ENCODE data around the gene NFATC2IP. TPM values are rescaled to one million over a fixed set of nuclear protein-coding genes. Genes with fewer than 3 reads are reported as not detected.
"Not testable (repeated sequence)": the region's sequence is repeated elsewhere in the genome, so short reads cannot be mapped to it uniquely, and the experiment has no call there.

NFATC2IP gene
- total RNA-seq, 1 donor from 2014 or later, result 110 TPM

GRCh38 chr16:28932339-28933141 lies 18.2 kb upstream of the NFATC2IP start:
- Mint-ChIP-seq H3K4me3 (no peak overlapping the region), H3K9me3 (no peaks in the 10 kb centered on the region), H3K27ac (no peak overlapping the region), H3K4me1 (ENCODE audit: low read depth) (peaks cover 20% of the 10 kb centered on the region), H3K27me3 (ENCODE audit: insufficient read depth) (peaks cover 2% of the 10 kb centered on the region), H3K36me3 (ENCODE audit: low read depth) (peaks cover 2% of the 10 kb centered on the region)
- DNase-seq (ENCODE audit: low spot score), result no peak
- intact Hi-C loops (cut with micrococcal nuclease), result no loop called here

GRCh38 chr16:28933171-28933570 lies 17.6 kb upstream of the NFATC2IP start:
- Mint-ChIP-seq H3K36me3 (ENCODE audit: low read depth) (peaks cover 2% of the 10 kb centered on the region), H3K4me3 (no peak overlapping the region), H3K27me3 (ENCODE audit: insufficient read depth) (peaks cover 2% of the 10 kb centered on the region), H3K9me3 (no peaks in the 10 kb centered on the region), H3K4me1 (ENCODE audit: low read depth) (peaks cover 20% of the 10 kb centered on the region), H3K27ac (no peak overlapping the region)
- DNase-seq (ENCODE audit: low spot score), result no peak
- intact Hi-C loops (cut with micrococcal nuclease), result no loop called here

- H3K27ac Mint-ChIP-seq, result no peak overlapping the region
- peak overlapping the region; percentile 23 for H3K4me3 Mint-ChIP-seq
- H3K9me3 Mint-ChIP-seq, result no peaks in the 10 kb centered on the region
- peaks cover 2% of the 10 kb centered on the region for H3K36me3 Mint-ChIP-seq (ENCODE audit: low read depth)
- DNase-seq (ENCODE audit: low spot score), result no peak
- peaks cover 2% of the 10 kb centered on the region for H3K27me3 Mint-ChIP-seq (ENCODE audit: insufficient read depth)
- peaks cover 19% of the 10 kb centered on the region for H3K4me1 Mint-ChIP-seq (ENCODE audit: low read depth)
- intact Hi-C loops (cut with micrococcal nuclease), result no loop called here
These were observed 15.4 kb upstream of the NFATC2IP start for GRCh38 chr16:28935346-28935745.

GRCh38 chr16:28935924-28936783 lies 14.6 kb upstream of the NFATC2IP start:
- Mint-ChIP-seq H3K36me3 (ENCODE audit: low read depth) (peaks cover 2% of the 10 kb centered on the region), H3K4me3 (peak overlapping the region; percentile 62), H3K9me3 (no peaks in the 10 kb centered on the region), H3K27me3 (ENCODE audit: insufficient read depth) (peaks cover 2% of the 10 kb centered on the region), H3K4me1 (ENCODE audit: low read depth) (peaks cover 11% of the 10 kb centered on the region), H3K27ac (peak overlapping the region; percentile 27)
- peak; percentile 85 for DNase-seq (ENCODE audit: low spot score)
- intact Hi-C loops (cut with micrococcal nuclease), result loop anchor here (1.0 kb wide), 3 partner anchors 9 to 57 kb away; partner anchors contain the start of gene RABEP2

GRCh38 chr16:28936784-28937155 lies 14.0 kb upstream of the NFATC2IP start:
- Mint-ChIP-seq H3K36me3 (ENCODE audit: low read depth) (peaks cover 2% of the 10 kb centered on the region), H3K27ac (peak overlapping the region; percentile 27), H3K27me3 (ENCODE audit: insufficient read depth) (peaks cover 2% of the 10 kb centered on the region), H3K9me3 (no peaks in the 10 kb centered on the region), H3K4me1 (ENCODE audit: low read depth) (peaks cover 11% of the 10 kb centered on the region), H3K4me3 (peak overlapping the region; percentile 62)
- DNase-seq (ENCODE audit: low spot score), result no peak
- intact Hi-C loops (cut with micrococcal nuclease), result loop anchor here (1.0 kb wide), 3 partner anchors 9 to 57 kb away; partner anchors contain the start of gene RABEP2

DNA sequence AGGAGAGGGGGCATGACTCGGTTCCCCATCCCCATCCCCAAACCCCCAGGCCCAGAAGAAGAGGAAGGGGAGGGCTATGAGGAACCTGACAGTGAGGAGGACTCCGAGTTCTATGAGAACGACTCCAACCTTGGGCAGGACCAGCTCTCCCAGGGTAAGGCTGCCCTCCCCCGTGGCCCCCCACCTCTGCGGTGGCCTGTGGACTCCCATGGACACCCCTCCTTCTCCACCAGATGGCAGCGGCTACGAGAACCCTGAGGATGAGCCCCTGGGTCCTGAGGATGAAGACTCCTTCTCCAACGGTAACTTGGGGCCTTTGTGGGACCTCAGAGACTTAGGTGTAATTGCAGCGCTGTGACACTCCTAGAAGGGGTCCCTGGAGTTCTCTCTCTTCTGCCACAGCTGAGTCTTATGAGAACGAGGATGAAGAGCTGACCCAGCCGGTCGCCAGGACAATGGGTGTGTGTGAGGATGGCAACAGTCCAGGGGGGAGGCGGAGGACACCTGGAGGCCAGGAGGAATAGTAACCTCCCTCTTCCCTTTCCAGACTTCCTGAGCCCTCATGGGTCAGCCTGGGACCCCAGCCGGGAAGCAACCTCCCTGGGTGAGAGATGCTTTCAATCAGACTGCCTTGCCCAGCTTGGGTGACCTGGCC lies 13.4 kb upstream of the NFATC2IP start:
- no peaks in the 10 kb centered on the region for H3K9me3 Mint-ChIP-seq
- intact Hi-C loops (cut with micrococcal nuclease), result no loop called here
- H3K27ac Mint-ChIP-seq, result no peak overlapping the region
- peaks cover 2% of the 10 kb centered on the region for H3K27me3 Mint-ChIP-seq (ENCODE audit: insufficient read depth)
- DNase-seq (ENCODE audit: low spot score), result no peak
- H3K4me1 Mint-ChIP-seq (ENCODE audit: low read depth), result peaks cover 11% of the 10 kb centered on the region
- H3K4me3 Mint-ChIP-seq, result no peak overlapping the region
- H3K36me3 Mint-ChIP-seq (ENCODE audit: low read depth), result peaks cover 2% of the 10 kb centered on the region

GRCh38 chr16:28938721-28939120 lies 12.0 kb upstream of the NFATC2IP start:
- H3K36me3 Mint-ChIP-seq (ENCODE audit: low read depth), result peaks cover 2% of the 10 kb centered on the region
- no peak for DNase-seq (ENCODE audit: low spot score)
- intact Hi-C loops (cut with micrococcal nuclease), result no loop called here
- H3K27ac Mint-ChIP-seq, result no peak overlapping the region
- H3K4me3 Mint-ChIP-seq, result no peak overlapping the region
- peaks cover 2% of the 10 kb centered on the region for H3K27me3 Mint-ChIP-seq (ENCODE audit: insufficient read depth)
- H3K9me3 Mint-ChIP-seq, result no peaks in the 10 kb centered on the region
- peaks cover 13% of the 10 kb centered on the region for H3K4me1 Mint-ChIP-seq (ENCODE audit: low read depth)

GRCh38 chr16:28939825-28940224 lies 10.9 kb upstream of the NFATC2IP start:
- H3K27me3 Mint-ChIP-seq (ENCODE audit: insufficient read depth); intact Hi-C loops (cut with micrococcal nuclease): not testable (repeated sequence)
- peaks cover 20% of the 10 kb centered on the region for H3K4me1 Mint-ChIP-seq (ENCODE audit: low read depth)

DNA sequence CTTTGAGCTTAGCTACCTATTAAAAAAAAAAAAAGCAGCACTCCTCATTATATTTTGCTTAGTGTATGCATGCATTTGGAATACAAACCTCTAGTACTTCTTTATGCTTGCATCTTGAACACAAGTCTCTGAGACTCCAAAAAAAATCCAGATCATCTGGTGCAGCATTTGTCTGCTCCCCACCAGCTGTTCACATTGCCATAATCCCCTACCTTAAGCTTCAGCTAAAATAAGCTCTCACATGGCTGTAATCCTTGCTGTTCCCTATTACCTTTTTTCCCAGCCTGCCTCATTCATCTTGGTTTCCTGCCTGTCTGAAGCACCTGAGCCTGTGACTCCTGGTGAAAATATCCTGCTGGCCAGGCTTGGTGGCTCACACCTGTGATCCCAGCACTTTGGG lies 7.5 kb upstream of the NFATC2IP start:
- H3K9me3 Mint-ChIP-seq, result no peaks in the 10 kb centered on the region
- H3K27me3 Mint-ChIP-seq (ENCODE audit: insufficient read depth), result no peaks in the 10 kb centered on the region
- intact Hi-C loops (cut with micrococcal nuclease), result no loop called here
- no peak overlapping the region for H3K4me3 Mint-ChIP-seq
- H3K36me3 Mint-ChIP-seq (ENCODE audit: low read depth), result no peaks in the 10 kb centered on the region
- no peak overlapping the region for H3K27ac Mint-ChIP-seq
- no peak for DNase-seq (ENCODE audit: low spot score)
- H3K4me1 Mint-ChIP-seq (ENCODE audit: low read depth), result peaks cover 18% of the 10 kb centered on the region

More at GRCh38 chr16:28939825-28940224, 10.9 kb upstream of the NFATC2IP start:
- H3K27ac Mint-ChIP-seq; H3K36me3 Mint-ChIP-seq (ENCODE audit: low read depth); DNase-seq (ENCODE audit: low spot score); H3K4me3 Mint-ChIP-seq; H3K9me3 Mint-ChIP-seq: not testable (repeated sequence)

DNA sequence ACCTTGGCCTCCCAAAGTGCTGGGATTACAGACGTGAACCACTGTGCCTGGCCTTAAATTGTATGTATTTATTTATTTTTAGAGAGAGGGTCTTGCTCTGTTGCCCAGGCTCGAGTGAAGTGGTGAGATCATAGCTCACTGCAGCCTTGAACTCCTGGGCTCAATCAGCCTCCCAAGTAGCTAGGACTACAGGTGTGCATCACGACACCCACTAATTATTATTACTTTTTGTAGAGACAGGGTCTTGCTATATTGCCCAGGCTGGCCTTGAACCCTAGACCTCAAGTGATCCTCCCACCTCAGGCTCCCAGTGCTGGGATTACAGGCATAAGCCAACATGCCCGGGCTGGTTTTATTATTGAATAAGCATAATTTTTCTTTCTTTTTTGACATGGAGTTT lies 4.1 kb upstream of the NFATC2IP start:
- no peaks in the 10 kb centered on the region for H3K27me3 Mint-ChIP-seq (ENCODE audit: insufficient read depth)
- H3K36me3 Mint-ChIP-seq (ENCODE audit: low read depth), result peaks cover 2% of the 10 kb centered on the region
- no peak overlapping the region for H3K27ac Mint-ChIP-seq
- intact Hi-C loops (cut with micrococcal nuclease), result no loop called here
- peaks cover 22% of the 10 kb centered on the region for H3K4me1 Mint-ChIP-seq (ENCODE audit: low read depth)
- H3K4me3 Mint-ChIP-seq, result no peak overlapping the region
- H3K9me3 Mint-ChIP-seq, result no peaks in the 10 kb centered on the region
- no peak for DNase-seq (ENCODE audit: low spot score)

DNA sequence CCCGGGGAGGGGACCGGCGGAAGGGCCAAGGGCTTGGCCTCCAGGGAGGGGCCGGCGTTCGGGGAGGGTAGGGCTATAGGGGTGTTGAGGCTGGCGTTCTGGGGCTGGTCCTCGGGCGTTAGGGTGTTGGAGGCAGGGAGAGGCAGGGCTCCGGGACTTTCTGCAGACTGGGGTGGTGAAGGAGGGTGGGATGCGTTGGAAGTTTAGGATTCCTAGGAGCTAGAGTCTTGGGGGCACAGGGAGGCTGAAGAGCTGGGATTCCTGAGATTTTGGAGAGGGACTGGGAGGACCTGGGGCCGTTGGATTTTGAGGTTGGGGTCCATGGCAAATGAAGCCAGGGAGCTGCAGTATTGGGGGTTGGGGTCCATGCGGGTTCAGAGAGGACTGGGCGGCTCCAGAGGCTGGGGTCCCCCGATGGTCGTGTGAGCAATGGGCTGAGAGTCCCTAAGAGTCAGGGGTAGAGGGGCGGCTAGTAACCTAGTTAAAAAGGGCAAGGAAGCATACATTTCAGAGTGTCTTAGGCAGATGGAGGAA lies 740 bp downstream of the NFATC2IP start:
- no peak for DNase-seq (ENCODE audit: low spot score)
- H3K36me3 Mint-ChIP-seq (ENCODE audit: low read depth), result peaks cover 22% of the 10 kb centered on the region

DNA sequence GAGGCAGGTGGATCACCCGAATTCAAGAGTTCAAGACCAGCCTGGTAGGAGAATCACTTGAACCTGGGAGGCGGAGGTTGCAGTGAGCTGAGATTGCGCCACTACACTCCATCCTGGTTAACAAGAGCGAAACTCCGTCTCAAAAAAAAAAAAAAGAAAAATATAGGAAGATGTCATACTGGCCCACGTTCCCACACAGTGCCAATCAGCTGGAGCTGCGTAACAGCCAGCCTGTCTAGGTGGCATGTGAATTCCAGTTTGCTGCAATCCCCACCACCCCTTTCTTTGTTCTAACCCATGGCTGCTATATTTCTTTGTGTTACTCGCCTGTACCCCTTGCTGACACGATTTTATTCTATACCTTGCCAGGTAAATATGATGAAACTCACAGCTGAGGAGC lies 7.5 kb downstream of the NFATC2IP start:
- H3K27me3 Mint-ChIP-seq (ENCODE audit: insufficient read depth), result no peaks in the 10 kb centered on the region
- no peaks in the 10 kb centered on the region for H3K9me3 Mint-ChIP-seq
- peaks cover 48% of the 10 kb centered on the region for H3K36me3 Mint-ChIP-seq (ENCODE audit: low read depth)
- intact Hi-C loops (cut with micrococcal nuclease), result no loop called here
- DNase-seq (ENCODE audit: low spot score), result no peak
- H3K27ac Mint-ChIP-seq, result no peak overlapping the region
- H3K4me3 Mint-ChIP-seq, result no peak overlapping the region
- peaks cover 10% of the 10 kb centered on the region for H3K4me1 Mint-ChIP-seq (ENCODE audit: low read depth)

More for the DNA sequence above, 740 bp downstream of the NFATC2IP start:
- Mint-ChIP-seq H3K4me1 (ENCODE audit: low read depth) (peaks cover 30% of the 10 kb centered on the region), H3K9me3 (no peaks in the 10 kb centered on the region), H3K27ac (peak overlapping the region; percentile 78), H3K27me3 (ENCODE audit: insufficient read depth) (no peaks in the 10 kb centered on the region), H3K4me3 (peak overlapping the region; percentile 95)
- intact Hi-C loops (cut with micrococcal nuclease), result loop anchor here (5.0 kb wide), 1 partner anchor 399 kb away; the partner anchor contains the start of gene SGF29

Data from activated T-helper 1 cell treated with anti-CD3 and anti-CD28 coated beads, Interleukin-12 subunit alpha, Interleukin-12 subunit beta, Interleukin-2, Interleukin-4 antibody, amounts not matched to agents 30 ng/mL and 10 ng/mL and 1 ng/mL, durations not matched to agents 14 hours and 24 hours and 36 hours (primary cell).